Stimulated activated naive CD8-positive, alpha-beta T cell treated with anti-CD3 and anti-CD28 coated beads, Interleukin-15, Interleukin-2, amounts not matched to agents 100 ng/mL and 50 ng/mL, for 24 hours (primary cell): ENCODE data around the gene FAM184A.

Experiments
- H3K27ac Mint-ChIP-seq: one replicate; pipeline ENCODE4 v1.8.0; 2021; ENCODE audit warnings: mild to moderate bottlenecking, mixed read lengths
- H3K27me3 Mint-ChIP-seq: one replicate; pipeline ENCODE4 v1.8.0; 2021; ENCODE audit warnings: mixed read lengths
- H3K36me3 Mint-ChIP-seq: one replicate; pipeline ENCODE4 v1.8.0; 2021; ENCODE audit warnings: low read depth, mixed read lengths
- H3K4me1 Mint-ChIP-seq: one replicate; pipeline ENCODE4 v1.8.0; 2021; ENCODE audit warnings: low read depth, mixed read lengths
- H3K4me3 Mint-ChIP-seq: one replicate; pipeline ENCODE4 v1.8.0; 2021; ENCODE audit warnings: mild to moderate bottlenecking, mixed read lengths
- H3K9me3 Mint-ChIP-seq: one replicate; pipeline ENCODE4 v1.8.0; 2021; ENCODE audit warnings: mixed read lengths

Gene FAM184A

GRCh38 chr6:118913161-118913560 is 165.3 kb downstream of the FAM184A start:
- peaks cover 77% of the 10 kb centered on the region for H3K36me3 Mint-ChIP-seq
- H3K4me3 Mint-ChIP-seq: no peak overlapping the region
- H3K27ac Mint-ChIP-seq: no peak overlapping the region
- no peaks in the 10 kb centered on the region for H3K9me3 Mint-ChIP-seq
- no peaks in the 10 kb centered on the region for H3K27me3 Mint-ChIP-seq
- no peaks in the 10 kb centered on the region for H3K4me1 Mint-ChIP-seq

- Mint-ChIP-seq H3K4me1 (no peaks in the 10 kb centered on the region), H3K27ac (no peak overlapping the region), H3K36me3 (peaks cover 77% of the 10 kb centered on the region), H3K27me3 (no peaks in the 10 kb centered on the region), H3K4me3 (no peak overlapping the region), H3K9me3 (no peaks in the 10 kb centered on the region)
Observed at GRCh38 chr6:118912646-118913045, 165.8 kb downstream of the FAM184A start.
